GM12891 (cell line): Measurements from ENCODE around the gene LHX8.

ENCODE experiments used
- DNase-seq: peaks from one replicate; pipeline ENCODE4 v3.0.0; 2011; ENCODE audit warnings: low spot score; ENCODE audit not compliant: insufficient read length
- FAIRE-seq: peaks from 2 replicates; lab custom pipeline; 2011; peaks lifted over from hg19 to GRCh38; lab: Jason Lieb, UNC
- PAX5 ChIP-seq: IDR thresholded peaks from 2 replicates; pipeline ENCODE4 v1.6.1; 2011; ENCODE audit warnings: low read length, moderate library complexity, mild to moderate bottlenecking; ENCODE audit not compliant: insufficient read depth, severe bottlenecking
- POLR2A ChIP-seq: IDR thresholded peaks from 2 replicates; pipeline ENCODE4 v1.6.1; 2011; ENCODE audit warnings: low read depth, low read length, control low read depth
- POLR2AphosphoS5 ChIP-seq: IDR thresholded peaks from 2 replicates; pipeline ENCODE4 v1.6.1; 2011; ENCODE audit warnings: low read depth, low read length, control low read depth
- POU2F2 ChIP-seq: IDR thresholded peaks from 2 replicates; pipeline ENCODE4 v1.6.1; 2011; ENCODE audit warnings: low read depth, mild to moderate bottlenecking, control low read depth, low read length, moderate library complexity
- SPI1 ChIP-seq: IDR thresholded peaks from 2 replicates; pipeline ENCODE4 v1.6.1; 2011; ENCODE audit warnings: low read depth, low read length, control low read depth
- TAF1 ChIP-seq: IDR thresholded peaks from 2 replicates; pipeline ENCODE4 v1.6.1; 2011; ENCODE audit warnings: low read depth, low read length, control low read depth

LHX8 gene

DNA sequence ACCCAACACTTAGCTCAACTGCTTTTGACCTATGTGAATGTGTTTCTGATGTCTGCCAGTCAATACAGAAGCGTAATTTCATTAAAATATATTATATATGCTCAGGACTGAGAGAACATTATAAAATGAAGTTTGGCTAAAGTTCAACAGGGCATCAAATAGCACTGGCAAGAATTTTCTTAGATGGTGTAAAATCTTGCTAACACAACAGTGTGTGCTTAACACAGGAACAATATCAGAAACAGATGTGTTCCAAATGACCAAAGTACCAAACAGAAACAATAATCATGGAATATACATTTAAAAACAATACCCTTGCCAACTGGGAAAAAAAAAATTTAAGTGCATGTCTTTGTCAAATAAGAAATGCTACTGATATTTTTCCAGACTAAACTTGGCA is 10.4 kb upstream of the LHX8 start:
- FAIRE-seq (no peak), DNase-seq (no peak)
- no peak for TF ChIP-seq POU2F2

DNA sequence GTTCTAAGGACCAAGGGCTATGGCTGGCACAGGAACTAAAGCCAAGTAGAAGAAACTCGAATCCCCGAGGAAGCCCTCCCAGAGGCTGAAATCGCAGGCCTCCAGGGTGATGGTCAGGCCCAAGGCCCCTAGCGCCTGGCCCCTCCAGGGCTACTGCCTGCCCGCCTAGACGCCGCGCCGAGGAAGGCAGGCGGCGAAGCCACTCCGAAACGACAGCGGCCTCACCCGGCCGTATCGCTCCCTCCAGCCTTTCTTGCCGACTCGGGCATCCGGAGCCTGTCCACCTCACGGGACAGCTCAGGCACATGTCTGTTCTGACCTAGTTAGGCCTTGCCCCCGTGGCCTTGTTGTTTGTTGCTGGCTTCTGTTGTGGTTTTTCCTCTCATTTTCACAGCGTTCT is 9.7 kb upstream of the LHX8 start:
- DNase-seq (no peak), FAIRE-seq (no peak)
- TF ChIP-seq POU2F2 (no peak), TAF1 (no peak), POLR2A (no peak), SPI1 (no peak), POLR2AphosphoS5 (no peak), PAX5 (no peak)

- no peak for DNase-seq
- no peak for FAIRE-seq
- TF ChIP-seq POLR2AphosphoS5, result no peak
- no peak for TF ChIP-seq PAX5
- TF ChIP-seq POLR2A, result no peak
- no peak for TF ChIP-seq SPI1
- no peak for TF ChIP-seq TAF1
- no peak for TF ChIP-seq POU2F2
These were observed 8.9 kb upstream of the LHX8 start for GRCh38 chr1:75125161-75125726.

DNA sequence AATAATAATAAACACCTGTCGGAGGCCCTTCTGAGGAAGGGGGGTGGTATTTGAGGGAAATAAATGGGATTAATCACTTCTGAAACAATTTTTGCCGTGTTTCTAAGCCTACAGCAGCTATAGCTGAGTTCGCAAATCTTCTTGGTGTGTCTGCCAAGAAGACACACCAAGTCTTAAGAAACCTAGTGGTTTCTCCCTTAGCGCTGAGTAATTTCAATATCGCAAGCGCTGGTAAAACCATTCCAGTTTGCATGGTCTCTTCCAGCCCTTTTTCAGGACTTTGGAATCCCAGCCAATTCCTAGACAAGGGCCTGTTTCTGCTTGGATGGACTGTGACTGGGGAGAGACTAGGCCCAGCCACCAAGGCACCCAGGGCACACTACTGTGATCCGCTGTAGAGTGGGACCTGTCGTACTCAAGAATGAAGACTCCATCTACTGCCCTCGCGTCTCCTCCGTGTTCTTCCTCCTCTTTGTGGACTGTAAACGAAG is 7.5 kb upstream of the LHX8 start:
- FAIRE-seq, result no peak
- TF ChIP-seq PAX5, result no peak
- no peak for TF ChIP-seq POLR2AphosphoS5

GRCh38 chr1:75127916-75128717 is 6.1 kb upstream of the LHX8 start:
- no peak for TF ChIP-seq PAX5
- no peak for TF ChIP-seq POLR2AphosphoS5
- TF ChIP-seq TAF1, result no peak
- no peak for TF ChIP-seq POU2F2
- TF ChIP-seq POLR2A, result no peak
- TF ChIP-seq SPI1, result no peak

More for the DNA sequence above, 7.5 kb upstream of the LHX8 start:
- DNase-seq, result no peak

GRCh38 chr1:75129660-75129982 is 4.6 kb upstream of the LHX8 start:
- no peak for TF ChIP-seq POU2F2
- TF ChIP-seq POLR2AphosphoS5, result no peak
- no peak for TF ChIP-seq SPI1
- no peak for TF ChIP-seq TAF1
- TF ChIP-seq PAX5, result no peak
- TF ChIP-seq POLR2A, result no peak
- FAIRE-seq (no peak), DNase-seq (no peak)

More at GRCh38 chr1:75127916-75128717, 6.1 kb upstream of the LHX8 start:
- DNase-seq (no peak), FAIRE-seq (no peak)

DNA sequence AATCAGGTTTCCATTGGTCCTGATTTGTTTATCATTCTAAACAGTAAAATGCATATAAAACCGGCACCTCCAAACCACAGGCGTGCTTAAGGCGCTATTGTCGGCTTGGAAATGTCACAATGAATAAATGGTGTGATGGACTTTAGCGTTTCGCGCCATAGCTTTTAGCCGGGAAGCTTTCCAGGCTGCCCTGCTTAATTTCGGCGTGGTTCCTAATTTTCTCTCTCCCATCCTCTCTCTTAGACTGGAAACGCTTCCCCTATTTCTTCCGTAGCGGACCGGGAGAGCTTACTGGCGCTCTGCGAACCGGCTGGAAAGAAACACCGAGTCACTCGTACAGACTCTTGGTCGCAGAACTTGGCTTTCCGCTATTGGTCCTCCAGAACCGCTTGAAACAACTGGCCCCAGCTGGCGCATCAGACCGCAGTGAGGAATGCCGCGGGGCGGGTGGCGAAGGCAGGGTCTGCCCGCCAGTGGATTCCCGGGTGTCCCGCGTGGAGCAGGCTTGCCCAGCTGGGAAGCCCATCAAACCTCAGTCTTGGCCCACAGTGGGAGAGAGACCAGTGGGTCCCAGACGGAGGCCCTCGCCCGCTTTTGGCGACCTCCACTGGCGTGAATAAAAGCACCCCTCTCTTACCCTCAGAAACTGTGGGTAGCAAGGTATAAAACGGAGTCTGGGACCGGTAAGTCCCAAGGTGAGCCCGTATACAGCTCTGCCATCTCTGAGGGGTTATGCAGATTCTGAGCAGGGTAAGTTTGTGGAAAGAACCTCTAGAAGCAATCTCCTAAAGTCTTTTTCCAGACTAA is 4.0 kb upstream of the LHX8 start:
- no peak for FAIRE-seq
- no peak for DNase-seq
- no peak for TF ChIP-seq POU2F2
- no peak for TF ChIP-seq SPI1
- no peak for TF ChIP-seq POLR2AphosphoS5
- TF ChIP-seq POLR2A, result no peak
- TF ChIP-seq TAF1, result no peak
- TF ChIP-seq PAX5, result no peak

DNA sequence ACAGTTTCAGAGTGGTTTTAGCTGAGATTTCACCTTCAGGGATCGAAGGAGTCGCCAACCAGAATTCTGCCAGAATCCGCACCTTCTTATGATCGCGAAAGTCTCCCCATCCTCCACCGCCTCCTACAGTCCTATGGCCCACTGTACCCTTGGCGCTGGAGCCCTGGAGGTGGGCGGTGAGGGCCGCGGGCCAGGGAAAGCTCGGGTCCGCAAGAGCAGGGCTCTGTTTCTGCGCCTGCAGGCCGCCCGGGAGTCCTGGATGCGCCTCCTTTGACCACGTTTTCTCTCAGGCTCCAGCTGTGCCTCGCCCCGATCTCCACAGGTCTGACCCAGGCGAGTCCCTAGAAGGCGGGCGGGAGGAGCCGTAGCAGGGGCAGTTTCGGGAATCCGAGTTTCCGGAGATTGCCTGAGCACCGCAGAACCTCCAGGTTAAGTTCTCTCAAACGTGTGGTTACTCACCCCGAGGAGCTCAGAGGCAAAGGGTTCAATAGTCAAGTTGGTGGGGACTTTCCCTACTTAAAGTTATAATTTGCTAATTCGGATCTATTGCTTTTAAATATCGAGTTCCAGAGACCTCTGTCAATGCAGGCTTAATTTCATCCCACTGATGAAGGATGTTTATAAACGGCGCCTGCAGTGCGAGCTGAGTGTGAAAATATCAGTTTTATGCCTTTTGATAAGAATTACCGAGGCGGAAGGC is 3.2 kb upstream of the LHX8 start:
- no peak for DNase-seq
- FAIRE-seq, result no peak
- TF ChIP-seq SPI1 (no peak), PAX5 (no peak), POU2F2 (no peak), POLR2AphosphoS5 (no peak), TAF1 (no peak), POLR2A (no peak)

DNA sequence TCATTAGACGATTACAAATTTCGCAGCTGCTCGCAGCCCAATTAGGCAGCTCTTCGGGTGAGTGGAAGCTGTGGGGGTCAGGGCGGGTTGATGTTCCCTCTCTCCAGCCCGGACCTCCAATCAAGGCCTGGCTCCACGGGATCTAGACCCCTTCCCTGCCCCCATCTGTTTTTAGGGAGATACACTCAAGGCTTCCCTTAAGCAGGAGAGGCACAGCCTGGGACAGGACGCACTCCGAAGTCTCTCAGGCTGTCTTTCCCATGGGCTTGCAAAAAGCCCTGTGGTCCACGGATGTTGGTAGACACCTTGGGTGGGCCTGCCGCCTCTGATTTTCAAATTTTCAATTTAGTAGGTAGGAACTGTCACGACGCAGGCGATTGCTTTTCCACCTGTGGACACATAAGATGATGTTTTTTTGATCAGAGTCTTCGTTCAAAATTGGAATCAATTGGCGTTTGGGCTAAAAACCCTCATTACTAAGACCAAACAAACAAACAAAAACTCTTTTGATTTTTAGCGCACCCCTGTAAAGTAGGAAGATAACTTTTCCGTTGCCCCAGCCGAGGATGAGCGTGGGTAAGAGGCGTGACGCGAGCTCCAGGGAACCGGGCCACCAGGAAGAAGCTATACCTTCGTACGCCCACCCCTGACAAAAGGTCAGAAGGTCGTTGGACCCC is 2.5 kb upstream of the LHX8 start:
- DNase-seq, result no peak
- no peak for FAIRE-seq
- no peak for TF ChIP-seq POLR2AphosphoS5
- no peak for TF ChIP-seq PAX5
- TF ChIP-seq SPI1, result no peak
- no peak for TF ChIP-seq POU2F2
- no peak for TF ChIP-seq TAF1
- no peak for TF ChIP-seq POLR2A
